ENCODE results near the gene VPS54.

The VPS54 gene

DNA sequence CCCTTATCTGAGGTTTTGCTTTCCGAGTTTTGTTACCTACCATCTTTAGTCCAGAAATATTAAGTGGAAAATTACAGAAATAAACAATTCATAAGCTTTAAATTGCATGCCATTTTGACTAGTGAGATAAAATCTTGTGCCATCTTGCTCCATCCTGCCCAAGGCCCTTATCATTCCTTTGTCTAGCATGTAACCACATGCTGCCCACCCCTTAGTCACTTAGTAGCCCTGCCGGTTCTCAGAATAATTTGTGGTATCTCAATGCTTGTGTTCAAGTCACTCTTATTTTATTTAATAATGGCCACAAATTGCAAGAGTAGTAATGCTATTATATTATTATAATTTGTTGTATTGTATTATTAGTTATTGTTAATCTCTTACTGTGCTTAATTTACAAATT, 36.8 kb upstream of the VPS54 start:
- TF ChIP-seq ZFX (IDR thresholded peaks at IDR 0.05; ENCODE audit: borderline replicate concordance): no peak
- TF ChIP-seq, protein P1, sequence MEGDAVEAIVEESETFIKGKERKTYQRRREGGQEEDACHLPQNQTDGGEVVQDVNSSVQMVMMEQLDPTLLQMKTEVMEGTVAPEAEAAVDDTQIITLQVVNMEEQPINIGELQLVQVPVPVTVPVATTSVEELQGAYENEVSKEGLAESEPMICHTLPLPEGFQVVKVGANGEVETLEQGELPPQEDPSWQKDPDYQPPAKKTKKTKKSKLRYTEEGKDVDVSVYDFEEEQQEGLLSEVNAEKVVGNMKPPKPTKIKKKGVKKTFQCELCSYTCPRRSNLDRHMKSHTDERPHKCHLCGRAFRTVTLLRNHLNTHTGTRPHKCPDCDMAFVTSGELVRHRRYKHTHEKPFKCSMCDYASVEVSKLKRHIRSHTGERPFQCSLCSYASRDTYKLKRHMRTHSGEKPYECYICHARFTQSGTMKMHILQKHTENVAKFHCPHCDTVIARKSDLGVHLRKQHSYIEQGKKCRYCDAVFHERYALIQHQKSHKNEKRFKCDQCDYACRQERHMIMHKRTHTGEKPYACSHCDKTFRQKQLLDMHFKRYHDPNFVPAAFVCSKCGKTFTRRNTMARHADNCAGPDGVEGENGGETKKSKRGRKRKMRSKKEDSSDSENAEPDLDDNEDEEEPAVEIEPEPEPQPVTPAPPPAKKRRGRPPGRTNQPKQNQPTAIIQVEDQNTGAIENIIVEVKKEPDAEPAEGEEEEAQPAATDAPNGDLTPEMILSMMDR (IDR thresholded peaks at IDR 0.05): no peak
- H3K27ac ChIP-seq: no peak overlapping the region

DNA sequence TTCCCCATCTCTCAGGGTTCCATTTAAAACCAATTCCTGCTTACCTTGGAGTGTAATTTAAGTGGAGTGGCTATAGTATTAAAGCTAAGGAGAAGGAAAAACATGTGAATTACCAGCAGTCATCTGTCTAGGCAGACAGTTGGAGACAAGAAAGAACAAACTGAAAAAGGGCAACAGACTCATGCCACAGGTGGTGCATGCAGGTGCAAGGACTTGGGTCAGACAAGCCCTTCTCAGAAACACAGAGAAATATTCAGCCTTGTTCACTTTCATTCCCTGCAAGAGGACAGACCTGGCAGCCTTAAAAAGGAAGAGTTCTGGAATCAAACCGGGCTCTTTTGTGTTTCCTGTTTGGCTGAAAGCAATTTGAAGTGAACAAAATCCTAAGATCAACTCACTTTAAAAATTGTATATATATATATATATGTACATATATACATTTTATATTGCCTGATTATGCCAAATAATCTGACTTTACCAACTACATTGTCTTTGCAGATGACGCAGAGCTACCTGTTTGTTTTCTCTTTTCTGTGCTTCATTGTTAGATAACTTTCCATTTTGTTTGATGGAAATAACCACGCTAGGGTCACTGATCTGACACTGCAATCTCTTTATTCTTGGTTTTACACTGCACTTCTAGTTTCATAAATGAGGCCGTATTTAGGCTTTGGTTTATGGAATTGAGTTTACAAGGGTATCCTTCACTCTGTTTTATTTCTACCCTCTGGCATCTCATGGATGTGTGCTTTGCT, 35.1 kb upstream of the VPS54 start:
- no peak overlapping the region for H3K27ac ChIP-seq
- TF ChIP-seq ZFX (IDR thresholded peaks at IDR 0.05; ENCODE audit: borderline replicate concordance): no peak
- TF ChIP-seq, protein P1 (IDR thresholded peaks at IDR 0.05): no peak

DNA sequence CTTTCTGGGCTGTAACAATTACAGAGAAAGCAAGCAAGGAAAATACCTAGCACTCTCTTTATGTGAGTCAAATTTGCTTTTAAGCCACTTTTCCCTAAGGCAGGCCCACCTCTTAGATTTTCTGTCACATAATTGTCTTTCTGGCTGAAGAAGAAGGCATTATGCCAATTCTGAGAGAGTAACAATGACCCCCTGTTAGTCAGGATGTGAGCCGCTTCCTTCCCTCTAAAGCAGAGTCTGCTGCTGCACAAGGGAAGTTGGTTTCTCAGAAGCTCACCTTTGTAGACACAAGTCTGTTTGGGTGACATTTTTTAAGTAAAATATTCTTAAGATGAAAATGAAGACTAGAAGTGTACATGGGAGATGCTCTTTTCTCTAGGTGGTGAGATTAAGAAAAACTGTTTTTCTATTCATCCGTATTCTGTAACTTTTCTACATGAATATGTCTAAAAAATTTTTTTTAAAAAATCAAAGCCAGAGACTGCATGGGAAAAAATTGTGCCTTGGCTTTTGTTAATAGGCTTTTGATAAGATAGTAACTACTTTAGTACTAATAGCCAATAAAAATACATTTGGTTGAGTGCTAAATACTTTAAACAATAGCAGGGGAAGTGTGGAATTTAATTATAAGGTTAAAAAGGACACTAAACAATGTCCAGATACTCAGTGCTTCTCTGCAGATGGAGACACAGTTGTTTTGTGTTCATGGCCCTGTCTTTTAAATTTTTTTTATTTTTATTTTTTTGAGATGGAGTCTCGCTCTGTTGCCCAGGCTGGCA, 33.4 kb upstream of the VPS54 start:
- H3K27ac ChIP-seq: no peak overlapping the region
- TF ChIP-seq, protein P1 (IDR thresholded peaks at IDR 0.05): no peak
- TF ChIP-seq ZFX (IDR thresholded peaks at IDR 0.05; ENCODE audit: borderline replicate concordance): no peak

DNA sequence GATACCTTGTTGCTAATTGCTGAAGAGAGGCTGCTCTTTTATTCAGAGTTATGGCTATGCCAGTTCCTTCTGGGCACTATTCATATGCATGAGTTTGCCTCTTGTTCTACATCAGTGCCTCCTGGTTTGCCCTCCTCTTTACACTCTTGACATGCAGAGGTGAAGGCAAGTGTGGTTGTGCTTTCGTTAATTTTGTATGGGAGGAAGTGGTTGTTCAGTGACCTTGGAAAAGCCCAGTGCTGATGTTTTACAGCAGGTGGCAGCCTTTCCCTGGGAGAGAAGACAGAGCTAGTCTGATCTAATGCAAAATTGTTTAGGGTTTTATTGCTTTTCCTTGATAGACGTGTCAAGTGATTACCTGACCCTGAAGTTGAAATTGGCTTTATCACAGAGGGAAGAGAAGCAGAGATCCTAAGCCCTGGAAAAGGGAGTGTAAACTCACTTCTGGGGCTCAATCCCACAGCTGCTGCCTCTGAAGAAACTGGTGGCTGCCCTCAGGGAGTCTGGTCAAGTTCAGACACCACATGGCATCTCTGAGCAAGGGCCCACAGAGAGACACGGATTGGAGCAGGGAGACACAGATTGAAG, 30.5 kb upstream of the VPS54 start:
- H3K27ac ChIP-seq: no peak overlapping the region
- no peak for TF ChIP-seq ZFX (IDR thresholded peaks at IDR 0.05; ENCODE audit: borderline replicate concordance)
- TF ChIP-seq, protein P1 (IDR thresholded peaks at IDR 0.05): peak; percentile 84

DNA sequence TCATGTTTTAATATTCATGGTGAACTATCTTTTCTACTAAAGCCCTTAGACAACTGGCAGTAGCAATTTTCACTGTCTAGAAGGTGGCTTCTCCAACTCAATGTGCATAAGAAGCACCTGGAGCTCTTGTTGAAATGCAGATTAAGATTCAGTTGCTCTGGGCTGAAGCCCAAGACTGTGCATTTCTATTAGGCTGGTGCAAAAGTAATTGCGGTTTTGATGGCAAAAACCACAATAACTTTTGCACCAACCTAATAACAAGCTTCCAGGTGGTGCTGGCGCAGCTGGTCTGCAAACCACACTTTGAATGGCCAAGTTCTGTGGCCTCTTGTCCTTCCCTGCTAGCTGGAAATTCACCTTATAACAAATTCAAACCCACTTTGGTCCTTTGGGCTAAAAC, 26.7 kb upstream of the VPS54 start:
- no peak overlapping the region for H3K27ac ChIP-seq
- TF ChIP-seq ZFX (IDR thresholded peaks at IDR 0.05; ENCODE audit: borderline replicate concordance): no peak
- TF ChIP-seq, protein P1 (IDR thresholded peaks at IDR 0.05): no peak

DNA sequence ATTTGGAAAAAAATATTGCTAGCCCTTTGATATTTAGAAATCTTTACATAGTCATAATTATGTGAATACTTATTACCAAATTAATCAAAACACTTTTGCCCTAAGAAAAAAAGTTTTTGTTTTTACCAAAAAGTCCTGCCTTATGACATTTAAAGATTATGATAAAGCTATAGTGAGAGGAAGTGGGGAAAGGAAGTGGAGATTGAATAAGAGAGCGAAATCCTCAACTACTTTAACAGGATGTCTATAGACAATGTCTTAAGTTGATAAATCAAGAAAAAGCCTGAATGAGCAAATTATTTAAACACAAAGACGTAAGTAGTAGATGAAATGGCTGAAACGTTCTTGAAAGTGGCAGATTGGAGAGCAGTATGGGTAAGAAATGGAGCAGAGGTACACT, 20.9 kb upstream of the VPS54 start:
- TF ChIP-seq, protein P1 (IDR thresholded peaks at IDR 0.05): no peak
- TF ChIP-seq ZFX (IDR thresholded peaks at IDR 0.05; ENCODE audit: borderline replicate concordance): no peak
- H3K27ac ChIP-seq: no peak overlapping the region
